GM18511 (cell line): ENCODE results near the gene PTGS1.
"Not testable (repeated sequence)": the region's sequence is repeated elsewhere in the genome, so short reads cannot be mapped to it uniquely, and the experiment has no call there.

ENCODE experiments used
- ATAC-seq: cut with Tn5 transposase; IDR thresholded peaks from one replicate; pipeline ENCODE4 v1.9.1; 2021; ENCODE audit warnings: mild to moderate bottlenecking, moderate library complexity; ENCODE audit not compliant: unreplicated experiment

Gene PTGS1

GRCh38 chr9:122346478-122347347 is 24.1 kb upstream of the PTGS1 start:
- ATAC-seq: no peak

GRCh38 chr9:122347348-122348287 is 23.2 kb upstream of the PTGS1 start:
- ATAC-seq: no peak

- no peak for ATAC-seq
Observed at GRCh38 chr9:122348288-122348777, 22.5 kb upstream of the PTGS1 start.

GRCh38 chr9:122348791-122349190 is 22.0 kb upstream of the PTGS1 start:
- no peak for ATAC-seq

- no peak for ATAC-seq
Observed at GRCh38 chr9:122349201-122349600, 21.6 kb upstream of the PTGS1 start.

- ATAC-seq: peak; percentile 82
Observed at GRCh38 chr9:122350577-122351355, 20.1 kb upstream of the PTGS1 start.

- no peak for ATAC-seq
Observed at GRCh38 chr9:122354536-122355199, 16.2 kb upstream of the PTGS1 start.

- no peak for ATAC-seq
Observed at GRCh38 chr9:122355336-122355875, 15.4 kb upstream of the PTGS1 start.

- no peak for ATAC-seq
Observed at GRCh38 chr9:122356627-122357026, 14.2 kb upstream of the PTGS1 start.

- ATAC-seq: no peak
Observed at GRCh38 chr9:122360891-122361290, 9.9 kb upstream of the PTGS1 start.

- ATAC-seq: not testable (repeated sequence)
Observed at GRCh38 chr9:122363131-122363530, 7.7 kb upstream of the PTGS1 start.

- no peak for ATAC-seq
Observed at GRCh38 chr9:122364117-122364782, 6.6 kb upstream of the PTGS1 start.

- ATAC-seq: no peak
Observed at GRCh38 chr9:122364783-122365150, 6.1 kb upstream of the PTGS1 start.

- no peak for ATAC-seq
Observed at GRCh38 chr9:122366074-122366660, 4.7 kb upstream of the PTGS1 start.

GRCh38 chr9:122367065-122367464 is 3.8 kb upstream of the PTGS1 start:
- no peak for ATAC-seq

- no peak for ATAC-seq
Observed at GRCh38 chr9:122367774-122368460, 2.9 kb upstream of the PTGS1 start.

- no peak for ATAC-seq
Observed at GRCh38 chr9:122368642-122369041, 2.2 kb upstream of the PTGS1 start.

GRCh38 chr9:122370303-122370702 is 521 bp upstream of the PTGS1 start:
- peak; percentile 47 for ATAC-seq
